Neural progenitor cell (in vitro differentiated cells): ENCODE data around the gene GPA33. TPM values are rescaled to one million over a fixed set of nuclear protein-coding genes. Genes with fewer than 3 reads are reported as not detected.
"Not testable (repeated sequence)": the region's sequence is repeated elsewhere in the genome, so short reads cannot be mapped to it uniquely, and the experiment has no call there.

Experiments
- DNase-seq: peaks from one replicate; pipeline ENCODE4 v3.0.0-alpha.2; 2016; ENCODE audit warnings: low spot score
- H2AFZ ChIP-seq: fragments of 200-600 bp; sonication (generic); replicated peaks from 2 replicates; pipeline ENCODE4 v1.6.1; 2016; ENCODE audit warnings: antibody characterized with exemption
- H3F3A ChIP-seq: fragments of 200-600 bp; sonication (generic); 2 replicates; pipeline ENCODE4 v1.6.1; 2016; ENCODE audit warnings: antibody characterized with exemption, low read depth
- H3K27ac ChIP-seq: fragments of 200-600 bp; sonication (generic); 2 replicates; pipeline ENCODE4 v1.5.1; 2016; ENCODE audit warnings: mild to moderate bottlenecking
- H3K27me3 ChIP-seq: fragments of 200-600 bp; sonication (generic); 2 replicates; pipeline ENCODE4 v1.6.1; 2016; ENCODE audit warnings: mild to moderate bottlenecking, moderate library complexity
- H3K36me3 ChIP-seq: fragments of 200-600 bp; sonication (generic); 2 replicates; pipeline ENCODE4 v1.5.1; 2016
- H3K4me1 ChIP-seq: fragments of 200-600 bp; sonication (generic); 2 replicates; pipeline ENCODE4 v1.6.1; 2016; ENCODE audit warnings: mixed run types
- H3K4me2 ChIP-seq: fragments of 200-600 bp; sonication (generic); 2 replicates; pipeline ENCODE4 v1.6.1; 2016
- H3K4me3 ChIP-seq: fragments of 200-600 bp; sonication (generic); 2 replicates; pipeline ENCODE4 v1.5.1; 2016
- H3K79me2 ChIP-seq: fragments of 200-600 bp; sonication (generic); 2 replicates; pipeline ENCODE4 v1.6.1; 2016; ENCODE audit warnings: low read depth
- H3K9ac ChIP-seq: fragments of 200-600 bp; sonication (generic); 2 replicates; pipeline ENCODE4 v1.6.1; 2016
- H3K9me3 ChIP-seq: fragments of 200-600 bp; sonication (generic); 2 replicates; pipeline ENCODE4 v1.5.1; 2016; ENCODE audit warnings: low read depth
- H4K20me1 ChIP-seq: fragments of 200-600 bp; sonication (generic); 2 replicates; pipeline ENCODE4 v1.6.1; 2016; ENCODE audit warnings: low read depth
- H3K27ac Mint-ChIP-seq: 3 replicates; pipeline ENCODE4 v1.8.0; 2021; ENCODE audit warnings: mixed read lengths
- H3K27me3 Mint-ChIP-seq: 2 replicates; pipeline ENCODE4 v1.8.0; 2022; ENCODE audit warnings: low read depth, mild to moderate bottlenecking, inconsistent platforms, moderate library complexity, mixed read lengths; ENCODE audit not compliant: insufficient read depth
- H3K36me3 Mint-ChIP-seq: 3 replicates; pipeline ENCODE4 v1.8.0; 2021; ENCODE audit warnings: mixed read lengths
- H3K4me1 Mint-ChIP-seq: 3 replicates; pipeline ENCODE4 v1.8.0; 2021; ENCODE audit warnings: mixed read lengths
- H3K4me3 Mint-ChIP-seq: 3 replicates; pipeline ENCODE4 v1.8.0; 2021; ENCODE audit warnings: mild to moderate bottlenecking, moderate library complexity, mixed read lengths
- H3K9me3 Mint-ChIP-seq: 3 replicates; pipeline ENCODE4 v1.8.0; 2020; ENCODE audit warnings: mixed read lengths
- CTCF ChIP-seq: fragments of 200-600 bp; sonication (generic); IDR thresholded peaks from 2 replicates; pipeline ENCODE4 v1.5.1; 2017; ENCODE audit warnings: antibody characterized with exemption, mild to moderate bottlenecking
- EZH2 ChIP-seq: fragments of 200-600 bp; sonication (generic); IDR thresholded peaks from 2 replicates; pipeline ENCODE4 v1.6.1; 2017; ENCODE audit warnings: antibody characterized with exemption, mild to moderate bottlenecking, moderate library complexity
- EZH2phosphoT487 ChIP-seq: fragments of 200-600 bp; sonication (generic); IDR thresholded peaks from 2 replicates; pipeline ENCODE4 v1.6.1; 2017; ENCODE audit warnings: antibody characterized with exemption
- total RNA-seq: library from RNA; depleted of rRNA; stranded (reverse); fragments of >200 nt; gene quantifications from 2 replicates; pipeline ENCODE4 v1.2.3, GENCODE V29; 2015; ENCODE audit warnings: low replicate concordance

GPA33 gene
- total RNA-seq, 1 donor from 2014 or later = 0.52 TPM

GRCh38 chr1:167033646-167034045, 56.5 kb downstream of the GPA33 start:
- Histone ChIP-seq H3K27ac (no peak overlapping the region), H3K27me3 (no peaks in the 10 kb centered on the region), H3K36me3 (no peaks in the 10 kb centered on the region), H3K4me2 (no peak overlapping the region), H2AFZ (no peak overlapping the region), H3K79me2 (no peaks in the 10 kb centered on the region), H3F3A (no peaks in the 10 kb centered on the region), H3K9ac (no peak overlapping the region), H4K20me1 (no peaks in the 10 kb centered on the region), H3K9me3 (no peaks in the 10 kb centered on the region), H3K4me3 (no peak overlapping the region), H3K4me1 (no peaks in the 10 kb centered on the region)
- Mint-ChIP-seq H3K36me3 (no peaks in the 10 kb centered on the region), H3K27me3 (peaks cover 2% of the 10 kb centered on the region), H3K27ac (no peak overlapping the region), H3K9me3 (peaks cover 7% of the 10 kb centered on the region), H3K4me3 (no peak overlapping the region), H3K4me1 (no peaks in the 10 kb centered on the region)
- DNase-seq = no peak
- no peak for TF ChIP-seq CTCF

- not testable (repeated sequence) for H3K4me1 Mint-ChIP-seq, H3K9me3 ChIP-seq, H2AFZ ChIP-seq, DNase-seq, H3K79me2 ChIP-seq, H3K4me1 ChIP-seq, H3K36me3 ChIP-seq, H4K20me1 ChIP-seq, H3K27me3 Mint-ChIP-seq, H3K27ac Mint-ChIP-seq, H3F3A ChIP-seq, H3K36me3 Mint-ChIP-seq, H3K27ac ChIP-seq, H3K4me2 ChIP-seq, H3K4me3 Mint-ChIP-seq, H3K4me3 ChIP-seq, H3K27me3 ChIP-seq, H3K9ac ChIP-seq
- H3K9me3 Mint-ChIP-seq = peaks cover 23% of the 10 kb centered on the region
Measured at GRCh38 chr1:167029553-167029952, 60.6 kb downstream of the GPA33 start.

- Histone ChIP-seq H2AFZ (no peak overlapping the region), H3F3A (no peaks in the 10 kb centered on the region), H3K27me3 (no peaks in the 10 kb centered on the region), H3K9ac (no peak overlapping the region), H4K20me1 (no peaks in the 10 kb centered on the region), H3K9me3 (no peaks in the 10 kb centered on the region), H3K4me2 (no peak overlapping the region), H3K27ac (no peak overlapping the region), H3K4me1 (no peaks in the 10 kb centered on the region), H3K4me3 (no peak overlapping the region), H3K36me3 (no peaks in the 10 kb centered on the region), H3K79me2 (no peaks in the 10 kb centered on the region)
- H3K9me3 Mint-ChIP-seq = peaks cover 6% of the 10 kb centered on the region
- TF ChIP-seq EZH2phosphoT487 = no peak
- TF ChIP-seq CTCF = no peak
- no peak for TF ChIP-seq EZH2
- DNase-seq = no peak
- H3K27ac Mint-ChIP-seq = no peak overlapping the region
- no peaks in the 10 kb centered on the region for H3K36me3 Mint-ChIP-seq
- H3K27me3 Mint-ChIP-seq = no peaks in the 10 kb centered on the region
- no peak overlapping the region for H3K4me3 Mint-ChIP-seq
- no peaks in the 10 kb centered on the region for H3K4me1 Mint-ChIP-seq
Measured at GRCh38 chr1:167022384-167022783, 67.8 kb downstream of the GPA33 start.

GRCh38 chr1:167016100-167016750, 74.0 kb downstream of the GPA33 start:
- no peak for TF ChIP-seq CTCF
- no peak for TF ChIP-seq EZH2
- TF ChIP-seq EZH2phosphoT487 = no peak
- Mint-ChIP-seq H3K4me3 (no peak overlapping the region), H3K36me3 (no peaks in the 10 kb centered on the region), H3K4me1 (peaks cover 8% of the 10 kb centered on the region), H3K27me3 (no peaks in the 10 kb centered on the region), H3K9me3 (no peaks in the 10 kb centered on the region), H3K27ac (no peak overlapping the region)
- Histone ChIP-seq H3K4me1 (peaks cover 24% of the 10 kb centered on the region), H3F3A (no peaks in the 10 kb centered on the region), H3K4me3 (no peak overlapping the region), H4K20me1 (no peaks in the 10 kb centered on the region), H2AFZ (no peak overlapping the region), H3K9me3 (no peaks in the 10 kb centered on the region), H3K4me2 (no peak overlapping the region), H3K9ac (no peak overlapping the region), H3K79me2 (no peaks in the 10 kb centered on the region), H3K27ac (no peak overlapping the region), H3K27me3 (no peaks in the 10 kb centered on the region), H3K36me3 (no peaks in the 10 kb centered on the region)
- DNase-seq = no peak
